OCI-LY7 (cell line): ENCODE measurements around the gene CACNB1.

ENCODE experiments used
- CTCF ChIP-seq: fragments of 200-600 bp; sonication (generic); conservative IDR thresholded peaks from 2 replicates; pipeline ENCODE4 v1.5.1; 2014; ENCODE audit warnings: mild to moderate bottlenecking, antibody characterized with exemption, low read length, moderate library complexity, mixed read lengths
- EZH2phosphoT487 ChIP-seq: fragments of 200-600 bp; sonication (generic); IDR thresholded peaks from 2 replicates; pipeline ENCODE4 v1.6.1; 2018; ENCODE audit warnings: low read depth, borderline replicate concordance, mild to moderate bottlenecking, mixed run types, antibody characterized with exemption, low read length, moderate library complexity, mixed read lengths

GRCh38 chr17:39158623-39159022 lies 38.8 kb downstream of the CACNB1 start:
- TF ChIP-seq CTCF (no peak), EZH2phosphoT487 (no peak)
